Measurements from ENCODE around the gene CATSPERZ. TPM values are rescaled to one million over a fixed set of nuclear protein-coding genes. Genes with fewer than 3 reads are reported as not detected.

CATSPERZ gene
- total RNA-seq, 2 donors from 2014 or later = not detected

DNA sequence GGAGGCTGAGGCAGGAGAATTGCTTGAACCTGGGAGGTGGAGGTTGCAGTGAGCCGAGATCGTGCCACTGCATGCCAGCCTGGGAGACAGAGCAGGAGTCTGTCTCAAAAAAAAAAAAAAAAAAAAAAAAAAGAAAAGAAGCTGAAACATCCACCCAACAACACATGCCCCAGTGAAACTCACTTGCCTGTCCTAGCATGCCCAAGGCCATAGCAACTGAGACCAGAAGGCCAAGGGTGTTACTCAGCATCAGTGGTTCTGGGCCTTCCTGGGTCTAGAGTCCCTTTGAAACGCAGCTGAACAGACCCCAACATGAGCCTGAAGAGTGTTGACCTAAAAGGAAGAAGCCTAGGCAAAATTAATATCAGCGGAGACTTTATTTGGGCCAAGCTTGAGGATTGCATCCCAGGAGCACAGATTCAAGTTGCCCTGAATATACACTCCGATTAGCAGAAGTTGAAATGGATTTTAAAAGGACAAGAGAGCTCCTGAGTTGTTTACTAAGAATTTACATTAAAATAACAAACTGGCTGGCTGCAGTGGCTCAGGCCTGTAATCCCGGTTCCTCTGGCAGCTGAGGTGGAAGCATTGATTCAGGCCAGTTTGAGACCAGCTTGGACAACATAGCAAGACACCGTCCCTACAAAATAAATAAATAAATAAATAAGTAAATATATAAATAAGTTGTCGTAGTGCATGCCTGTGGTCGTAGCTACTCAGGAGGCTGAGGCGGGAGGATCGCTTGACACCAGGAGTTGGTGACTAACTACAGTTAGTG, 24.7 kb downstream of the CATSPERZ start:
- Mint-ChIP-seq H3K27ac (no peak overlapping the region), H3K36me3 (ENCODE audit: low read depth) (peaks cover 23% of the 10 kb centered on the region), H3K9me3 (no peaks in the 10 kb centered on the region), H3K4me3 (no peak overlapping the region), H3K27me3 (no peaks in the 10 kb centered on the region), H3K4me1 (peaks cover 12% of the 10 kb centered on the region)
- ATAC-seq (replicated peaks) = no peak

DNA sequence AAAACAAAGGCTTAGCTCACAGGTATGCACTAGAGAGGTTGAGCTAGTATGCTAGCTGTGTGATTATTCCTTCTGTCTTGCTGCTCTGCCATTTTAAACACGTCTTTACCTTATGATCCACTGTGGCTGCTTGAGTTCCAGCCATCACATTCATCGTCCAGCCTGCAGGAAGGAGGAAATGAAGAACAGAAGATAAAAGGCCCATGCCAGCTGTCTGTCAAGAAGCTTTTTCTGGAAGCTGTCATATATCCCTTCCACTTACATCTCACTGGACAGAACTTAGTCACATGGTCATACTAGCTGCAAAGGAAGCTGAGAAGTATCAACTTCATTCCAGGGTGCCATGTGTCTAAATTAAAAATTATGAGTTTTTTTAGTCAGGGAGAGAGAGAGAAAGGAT, 27.2 kb downstream of the CATSPERZ start:
- Mint-ChIP-seq H3K4me1 (peaks cover 10% of the 10 kb centered on the region), H3K9me3 (no peaks in the 10 kb centered on the region), H3K27ac (no peak overlapping the region), H3K4me3 (no peak overlapping the region), H3K27me3 (no peaks in the 10 kb centered on the region), H3K36me3 (ENCODE audit: low read depth) (no peaks in the 10 kb centered on the region)
- ATAC-seq (replicated peaks) = no peak

DNA sequence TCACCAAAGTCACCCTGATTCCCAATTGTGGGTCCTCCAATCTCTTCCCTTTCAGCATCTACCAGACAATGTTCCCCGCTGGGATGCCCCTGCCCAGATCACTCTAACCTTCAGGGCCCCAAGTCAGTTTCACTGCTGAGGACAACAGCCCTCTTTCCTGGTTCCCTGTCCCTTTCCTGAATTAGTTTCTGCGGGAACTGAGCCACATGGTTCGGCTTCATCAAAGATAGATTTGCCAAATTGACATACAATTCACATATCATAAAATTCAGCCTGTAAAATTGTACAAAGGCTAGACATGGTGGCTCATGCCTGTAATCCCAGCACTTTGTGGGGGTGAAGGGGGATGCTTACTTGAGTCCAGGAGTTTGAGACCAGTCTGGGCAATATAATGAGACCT, 27.8 kb downstream of the CATSPERZ start:
- Mint-ChIP-seq H3K9me3 (no peaks in the 10 kb centered on the region), H3K27ac (no peak overlapping the region), H3K36me3 (ENCODE audit: low read depth) (no peaks in the 10 kb centered on the region), H3K4me1 (peaks cover 10% of the 10 kb centered on the region), H3K4me3 (no peak overlapping the region), H3K27me3 (no peaks in the 10 kb centered on the region)
- ATAC-seq (replicated peaks) = no peak

DNA sequence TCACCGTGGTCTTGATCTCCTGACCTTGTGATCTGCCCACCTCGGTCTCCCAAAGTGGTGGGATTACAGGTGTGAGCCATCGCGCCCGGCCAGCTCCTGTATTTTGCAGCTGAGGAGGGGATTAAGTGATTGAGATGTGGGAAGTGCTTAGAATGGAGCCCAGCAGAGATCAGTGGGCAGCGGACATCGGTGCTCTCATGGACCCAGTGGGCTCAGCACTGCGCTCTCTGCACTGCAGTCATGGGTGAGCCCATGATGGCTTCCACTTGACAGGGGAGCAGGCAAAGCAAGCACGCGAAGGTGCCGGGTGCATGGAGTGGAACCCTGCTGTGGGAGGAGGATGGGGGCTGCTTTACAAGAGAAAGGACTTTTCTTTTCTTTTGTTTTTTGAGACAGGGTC, 30.7 kb downstream of the CATSPERZ start:
- peaks cover 13% of the 10 kb centered on the region for H3K36me3 Mint-ChIP-seq (ENCODE audit: low read depth)
- peak overlapping the region; percentile 44 for H3K4me3 Mint-ChIP-seq
- no peak for ATAC-seq (replicated peaks)
- H3K9me3 Mint-ChIP-seq = no peaks in the 10 kb centered on the region
- H3K27me3 Mint-ChIP-seq = no peaks in the 10 kb centered on the region
- peaks cover 15% of the 10 kb centered on the region for H3K4me1 Mint-ChIP-seq
- H3K27ac Mint-ChIP-seq = no peak overlapping the region

DNA sequence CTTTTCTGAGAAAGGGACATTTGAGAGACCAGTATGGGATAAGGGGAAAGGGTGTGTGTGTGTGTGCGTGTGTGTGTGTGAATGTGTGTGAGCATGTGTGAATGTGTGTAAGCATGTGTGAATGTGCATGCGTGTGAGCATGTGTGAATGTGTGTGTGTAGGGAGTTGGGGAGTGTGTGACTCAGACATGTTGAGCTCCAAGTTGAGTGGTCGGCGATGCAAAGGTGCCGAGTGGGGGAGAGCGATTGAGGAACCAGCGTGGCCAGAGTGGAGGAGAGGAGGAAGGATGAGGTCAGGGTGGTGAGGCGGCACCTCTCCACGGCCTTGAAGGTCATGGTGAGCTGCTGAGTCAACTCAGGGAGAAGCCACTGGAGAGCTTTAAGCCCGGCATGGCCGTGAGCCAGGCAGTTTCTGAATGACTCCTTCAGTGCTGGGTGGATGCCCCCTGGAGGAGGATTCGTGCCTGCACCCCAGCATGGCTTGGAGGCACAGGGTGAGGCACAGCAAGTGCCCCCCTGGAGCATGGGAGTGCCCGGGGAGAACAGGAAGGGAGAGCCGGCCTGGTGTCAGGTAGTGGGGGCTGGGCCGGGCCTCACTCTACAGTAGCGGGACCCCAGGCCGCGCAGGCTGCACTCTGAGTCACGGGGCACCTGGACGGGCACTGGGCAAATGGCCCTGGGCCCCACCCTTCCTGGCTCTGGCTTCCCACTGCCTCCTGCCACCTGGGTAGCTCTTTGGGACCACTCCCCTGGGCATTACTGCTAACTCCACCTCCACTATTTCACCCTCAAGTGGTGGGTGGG, 31.6 kb downstream of the CATSPERZ start:
- Mint-ChIP-seq H3K27ac (peak overlapping the region; percentile 37), H3K36me3 (ENCODE audit: low read depth) (peaks cover 13% of the 10 kb centered on the region), H3K4me3 (peak overlapping the region; percentile 44), H3K9me3 (no peaks in the 10 kb centered on the region), H3K4me1 (peaks cover 15% of the 10 kb centered on the region), H3K27me3 (no peaks in the 10 kb centered on the region)
- ATAC-seq (replicated peaks) = peak; percentile 88

DNA sequence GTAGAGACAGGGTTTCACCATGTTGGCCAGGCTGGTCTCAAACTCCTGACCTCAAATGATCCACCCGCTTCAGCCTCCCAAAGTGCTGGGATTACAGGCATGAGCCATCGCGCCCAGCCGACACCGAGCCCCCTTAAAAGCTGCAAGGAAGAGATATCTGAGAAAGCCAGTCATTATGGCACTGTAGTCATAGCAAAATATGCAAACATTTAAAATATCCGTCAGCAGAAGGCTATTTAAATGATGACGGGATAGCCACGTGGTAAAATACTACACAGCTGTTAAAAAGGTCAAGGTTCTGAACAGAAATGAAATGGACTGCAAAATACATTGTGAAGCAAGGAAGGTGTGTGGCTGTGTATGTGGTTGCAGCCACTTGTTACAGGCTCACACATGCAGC, 33.4 kb downstream of the CATSPERZ start:
- Mint-ChIP-seq H3K36me3 (ENCODE audit: low read depth) (peaks cover 25% of the 10 kb centered on the region), H3K4me3 (no peak overlapping the region), H3K27ac (no peak overlapping the region), H3K27me3 (no peaks in the 10 kb centered on the region), H3K9me3 (no peaks in the 10 kb centered on the region), H3K4me1 (peaks cover 11% of the 10 kb centered on the region)
- no peak for ATAC-seq (replicated peaks)

DNA sequence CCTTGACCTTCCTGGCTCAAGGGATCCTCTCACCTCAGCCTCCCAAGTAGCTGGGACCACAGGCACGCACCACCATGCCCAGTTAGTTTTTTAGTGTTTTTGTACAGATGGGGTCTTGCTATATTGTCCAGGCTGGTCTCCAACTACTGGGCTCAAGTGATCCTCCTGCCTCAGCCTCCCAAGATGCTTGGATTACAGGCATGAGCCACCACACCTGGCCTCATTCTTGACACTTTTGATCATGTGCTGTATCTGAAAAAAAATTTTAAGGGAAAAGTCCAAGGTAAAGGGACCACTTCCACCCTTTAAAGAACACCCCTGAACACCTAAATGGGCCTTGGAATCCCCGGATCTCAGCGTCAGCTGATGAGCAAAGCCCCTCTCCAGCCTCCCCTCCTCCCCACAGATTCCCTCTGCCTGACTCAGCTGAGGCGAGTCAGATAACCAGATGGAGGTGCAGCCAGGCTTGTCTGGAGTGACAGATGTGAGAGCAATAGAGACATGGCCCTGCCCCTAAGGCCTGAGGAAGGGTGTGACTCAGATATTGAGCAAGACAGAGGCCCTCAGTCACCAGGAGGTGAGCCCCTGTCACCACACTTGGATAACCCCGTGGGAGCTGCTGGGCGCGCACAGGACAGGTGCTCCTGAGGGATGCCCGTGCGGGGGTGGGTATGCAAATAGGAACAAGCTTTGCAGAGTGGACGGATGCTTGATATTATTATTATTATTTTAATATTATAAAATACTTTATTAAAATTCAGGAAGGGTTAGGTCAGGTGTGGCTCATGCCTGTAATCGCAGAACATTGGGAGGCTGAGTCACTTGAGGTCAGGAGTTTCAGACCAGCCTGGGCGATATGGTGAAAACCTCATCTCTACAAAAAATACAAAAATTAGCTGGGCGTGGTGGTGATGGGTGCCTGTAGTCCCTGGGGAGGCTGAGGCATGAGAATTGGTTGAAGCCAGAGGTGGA, 34.9 kb downstream of the CATSPERZ start:
- peak overlapping the region; percentile 41 for H3K4me3 Mint-ChIP-seq
- H3K27ac Mint-ChIP-seq = peak overlapping the region; percentile 86
- peak; percentile 75 for ATAC-seq (replicated peaks)
- H3K36me3 Mint-ChIP-seq (ENCODE audit: low read depth) = peaks cover 34% of the 10 kb centered on the region
- peaks cover 19% of the 10 kb centered on the region for H3K4me1 Mint-ChIP-seq
- H3K27me3 Mint-ChIP-seq = no peaks in the 10 kb centered on the region
- no peaks in the 10 kb centered on the region for H3K9me3 Mint-ChIP-seq

DNA sequence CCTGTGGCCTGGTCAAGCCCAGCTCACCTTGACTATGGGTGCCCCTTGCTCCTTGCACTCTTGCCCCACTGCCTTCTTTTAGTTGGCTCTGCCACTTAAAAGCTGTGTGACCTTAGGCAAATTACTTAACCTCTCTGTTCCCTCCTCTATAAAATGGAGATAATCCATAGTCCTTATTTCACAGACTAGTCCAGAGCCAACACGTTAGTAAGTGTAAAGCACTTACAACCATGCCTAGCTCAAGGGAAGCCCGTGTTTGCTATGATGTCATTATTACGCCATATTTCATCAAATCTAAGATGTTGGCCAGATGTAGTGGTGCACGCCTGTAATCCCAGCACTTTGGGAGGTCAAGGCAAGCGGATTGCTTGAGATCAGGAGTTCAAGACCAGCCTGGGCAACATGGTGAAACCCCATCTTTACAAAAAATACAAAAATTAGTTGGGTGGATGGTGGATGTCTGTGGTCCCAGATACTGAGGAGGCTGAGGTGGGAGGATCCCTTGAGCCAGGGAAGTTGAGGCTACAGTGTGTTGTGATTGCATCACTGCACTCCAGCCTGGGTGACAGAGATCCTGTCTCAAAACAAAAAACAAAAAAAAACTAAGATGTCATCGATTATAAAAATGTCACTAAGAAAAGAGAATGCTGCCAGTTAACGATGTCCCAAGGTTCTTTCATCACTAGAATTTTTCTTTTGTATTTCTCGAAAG, 37.5 kb downstream of the CATSPERZ start:
- H3K4me1 Mint-ChIP-seq = peaks cover 13% of the 10 kb centered on the region

DNA sequence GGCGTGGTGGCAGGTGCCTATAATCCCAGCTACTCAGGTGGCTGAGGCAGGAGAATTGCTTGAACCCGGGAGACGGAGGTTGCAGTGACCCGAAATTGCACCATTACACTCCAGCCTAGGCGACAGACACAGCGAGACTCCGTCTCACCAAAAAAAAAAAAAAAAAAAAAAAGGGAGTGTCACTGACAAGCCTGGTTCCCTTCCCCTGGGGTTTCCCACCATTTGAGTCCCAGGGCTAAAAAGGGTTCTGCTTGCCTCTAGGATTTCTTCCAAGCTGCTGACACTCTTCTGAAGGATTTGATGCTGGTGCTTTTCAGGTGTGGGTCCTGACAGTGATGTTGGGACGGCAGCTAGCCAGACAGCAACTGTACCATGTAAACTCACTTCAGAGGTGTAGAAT, 38.6 kb downstream of the CATSPERZ start:
- peaks cover 48% of the 10 kb centered on the region for H3K36me3 Mint-ChIP-seq (ENCODE audit: low read depth)
- H3K4me3 Mint-ChIP-seq = peak overlapping the region; percentile 96
- H3K4me1 Mint-ChIP-seq = peaks cover 13% of the 10 kb centered on the region
- peak overlapping the region; percentile 97 for H3K27ac Mint-ChIP-seq
- no peak for ATAC-seq (replicated peaks)
- no peaks in the 10 kb centered on the region for H3K27me3 Mint-ChIP-seq
- no peaks in the 10 kb centered on the region for H3K9me3 Mint-ChIP-seq

More for the DNA sequence above, 37.5 kb downstream of the CATSPERZ start:
- Mint-ChIP-seq H3K27ac (peak overlapping the region; percentile 30), H3K9me3 (no peaks in the 10 kb centered on the region), H3K36me3 (ENCODE audit: low read depth) (peaks cover 52% of the 10 kb centered on the region), H3K4me3 (peak overlapping the region; percentile 96), H3K27me3 (no peaks in the 10 kb centered on the region)
- no peak for ATAC-seq (replicated peaks)

DNA sequence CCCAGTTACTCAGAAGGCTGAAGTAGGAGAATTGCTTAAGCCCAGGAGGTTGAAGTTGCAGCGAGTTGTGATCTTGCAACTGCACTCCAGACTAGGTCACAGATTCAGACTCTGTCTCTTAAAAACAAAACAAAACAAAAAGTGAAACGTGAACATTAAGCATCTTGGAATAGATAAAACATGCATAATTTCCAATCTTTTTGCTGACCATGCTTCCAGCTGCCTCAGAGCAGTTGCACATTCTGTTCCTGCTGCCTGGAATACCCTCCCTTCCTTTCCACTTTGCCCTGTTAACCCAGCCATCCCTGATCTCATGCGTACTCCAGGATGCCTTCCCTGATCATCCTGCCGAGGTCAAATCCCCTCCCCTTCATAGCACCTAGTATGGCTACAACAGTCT, 39.1 kb downstream of the CATSPERZ start:
- peaks cover 45% of the 10 kb centered on the region for H3K36me3 Mint-ChIP-seq (ENCODE audit: low read depth)
- H3K27me3 Mint-ChIP-seq = no peaks in the 10 kb centered on the region
- H3K9me3 Mint-ChIP-seq = no peaks in the 10 kb centered on the region
- peak overlapping the region; percentile 97 for H3K27ac Mint-ChIP-seq
- H3K4me1 Mint-ChIP-seq = peaks cover 13% of the 10 kb centered on the region
- no peak for ATAC-seq (replicated peaks)
- peak overlapping the region; percentile 96 for H3K4me3 Mint-ChIP-seq

DNA sequence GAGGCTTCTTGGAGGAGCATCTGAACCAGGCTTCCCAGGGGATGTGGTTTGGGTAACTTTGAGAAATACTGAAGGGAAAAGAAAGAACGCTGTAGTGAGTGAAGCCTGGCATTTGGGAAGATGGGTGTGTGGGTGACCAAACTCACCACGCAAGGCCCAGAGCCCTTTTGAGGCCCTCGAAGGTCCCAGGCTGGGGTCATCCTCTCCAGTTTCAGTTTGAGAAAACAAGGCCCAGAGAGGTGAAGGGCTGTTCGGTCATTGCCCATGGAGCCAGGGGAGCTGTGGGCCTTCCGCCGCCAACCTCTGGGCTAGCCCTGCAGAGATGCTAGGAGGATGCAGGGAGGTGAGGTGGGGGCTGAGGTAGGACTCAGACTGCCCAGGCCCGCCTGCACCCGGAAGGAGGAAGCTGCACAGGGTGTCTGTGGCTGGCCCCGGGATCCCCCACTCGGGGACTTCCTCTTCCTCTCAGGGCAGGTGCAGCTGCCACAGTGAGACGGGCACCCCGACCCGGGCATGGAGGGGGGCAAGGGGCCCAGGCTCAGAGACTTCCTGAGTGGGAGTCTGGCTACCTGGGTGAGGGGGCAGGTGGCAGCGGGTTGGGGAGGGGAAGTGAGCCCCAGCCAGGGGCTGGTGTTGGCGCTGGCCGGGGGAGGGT, 39.7 kb downstream of the CATSPERZ start, which contains the start of gene CCDC88B:
Gene CCDC88B (plus strand): TSS at position 451 of the 655 bp plus-strand sequence. CDS start 63 bp downstream, at position 514.
- peaks cover 12% of the 10 kb centered on the region for H3K4me1 Mint-ChIP-seq
- H3K27me3 Mint-ChIP-seq = no peaks in the 10 kb centered on the region
- H3K9me3 Mint-ChIP-seq = no peaks in the 10 kb centered on the region
- ATAC-seq (replicated peaks) = peak; percentile 86
- peaks cover 43% of the 10 kb centered on the region for H3K36me3 Mint-ChIP-seq (ENCODE audit: low read depth)
- H3K27ac Mint-ChIP-seq = peak within 1 kb of the TSS; percentile 97
- peak within 1 kb of the TSS; percentile 96 for H3K4me3 Mint-ChIP-seq

DNA sequence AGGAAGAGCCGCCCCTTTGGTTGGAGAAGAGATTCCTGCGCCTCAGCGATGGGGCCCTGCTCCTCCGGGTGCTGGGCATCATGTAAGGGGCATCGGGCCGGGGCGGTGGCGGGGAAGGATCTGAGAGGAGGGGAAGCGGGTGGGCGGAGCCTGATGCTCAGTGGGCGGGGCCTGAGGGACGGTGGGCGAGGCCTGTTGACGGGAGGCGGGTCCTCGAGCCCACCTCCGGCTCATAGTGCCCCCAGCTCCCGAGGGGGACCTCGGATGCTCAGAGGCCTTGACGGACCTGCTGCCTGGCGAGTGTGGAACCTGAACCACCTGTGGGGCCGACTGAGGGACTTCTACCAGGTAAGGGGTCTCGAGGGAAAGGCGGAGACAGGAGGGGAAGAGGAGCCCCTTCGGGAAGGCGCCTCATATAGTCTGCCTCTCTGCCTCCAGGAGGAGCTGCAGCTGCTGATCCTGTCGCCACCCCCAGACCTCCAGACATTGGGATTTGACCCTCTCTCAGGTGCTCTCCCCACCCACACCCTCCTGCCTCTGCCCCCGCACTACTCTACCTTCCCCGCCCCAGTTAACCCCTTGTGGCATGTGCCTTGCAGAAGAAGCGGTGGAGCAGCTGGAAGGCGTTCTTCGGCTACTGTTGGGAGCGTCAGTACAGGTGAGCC, 40.6 kb downstream of the CATSPERZ start:
- H3K27ac Mint-ChIP-seq = peak overlapping the region; percentile 97

DNA sequence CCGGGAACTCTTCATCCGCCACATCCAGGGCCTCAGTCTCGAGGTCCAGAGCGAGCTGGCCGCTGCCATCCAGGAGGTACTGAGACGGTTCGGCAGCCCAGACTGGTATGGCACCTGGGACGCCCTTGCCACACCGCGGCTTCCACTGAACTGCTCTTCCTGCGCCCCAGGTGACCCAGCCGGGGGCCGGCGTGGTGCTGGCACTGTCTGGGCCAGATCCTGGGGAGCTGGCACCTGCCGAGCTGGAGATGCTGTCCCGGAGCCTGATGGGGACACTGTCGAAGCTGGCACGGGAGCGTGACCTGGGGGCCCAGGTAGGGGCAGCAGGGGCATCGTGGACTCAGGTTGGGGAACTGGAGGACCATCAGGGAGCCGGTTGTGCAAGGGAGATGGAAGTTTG, 41.3 kb downstream of the CATSPERZ start:
- Mint-ChIP-seq H3K27ac (no peak overlapping the region), H3K4me1 (peaks cover 8% of the 10 kb centered on the region), H3K4me3 (peak overlapping the region; percentile 96), H3K36me3 (ENCODE audit: low read depth) (peaks cover 54% of the 10 kb centered on the region), H3K9me3 (no peaks in the 10 kb centered on the region), H3K27me3 (no peaks in the 10 kb centered on the region)
- ATAC-seq (replicated peaks) = no peak

More for the DNA sequence above, 40.6 kb downstream of the CATSPERZ start:
- peak; percentile 47 for ATAC-seq (replicated peaks)
- H3K9me3 Mint-ChIP-seq = no peaks in the 10 kb centered on the region
- H3K4me1 Mint-ChIP-seq = peaks cover 8% of the 10 kb centered on the region
- no peaks in the 10 kb centered on the region for H3K27me3 Mint-ChIP-seq
- peak overlapping the region; percentile 96 for H3K4me3 Mint-ChIP-seq
- peaks cover 48% of the 10 kb centered on the region for H3K36me3 Mint-ChIP-seq (ENCODE audit: low read depth)

Data from activated T-helper 17 cell treated with anti-CD3 and anti-CD28 coated beads, Interleukin-2, amount 50 U/mL, for 72 hours (primary cell).